HepG2 (cell line): ENCODE data around the gene NAXD. TPM values are rescaled to one million over a fixed set of nuclear protein-coding genes. Genes with fewer than 3 reads are reported as not detected.

Source experiments
- ATAC-seq: fragments of 200-7000 bp; cut with Tn5 transposase; 3 replicates; pipeline ENCODE4 v1.9.1; 2020; ENCODE audit warnings: mild to moderate bottlenecking, moderate library complexity
- BruUV-seq: library from RNA; stranded (reverse); fragments of 400-500 nt; replicated peaks from 2 replicates; lab custom pipeline; 2021; lab: Mats Ljungman, UMichigan
- CTCF ChIA-PET: fragments of 300-600 bp; formaldehyde crosslinking; extraction: SDS; loops from one replicate; lab custom pipeline; 2021; ENCODE audit warnings: low total read pairs, inconsistent platforms, low intra/inter-chr PET ratio; lab: Yijun Ruan, JAX
- POLR2A ChIA-PET: fragments of 350-600 bp; sonication (Branson Sonifier 250); formaldehyde crosslinking; loops from one replicate; lab custom pipeline; 2020; ENCODE audit warnings: antibody characterized with exemption, inconsistent platforms; lab: Yijun Ruan, JAX
- DNase-seq: peaks from one replicate; pipeline ENCODE4 v3.0.0-alpha.2; 2015; ENCODE audit warnings: low spot score
- FAIRE-seq: peaks from 3 replicates; lab custom pipeline; 2011; peaks lifted over from hg19 to GRCh38; lab: Jason Lieb, UNC
- H2AFZ ChIP-seq: one replicate; pipeline ENCODE4 v1.6.1; 2011; ENCODE audit warnings: low read length, inconsistent platforms
- H3K27ac ChIP-seq: fragments of 300-600 bp; 3 replicates; pipeline ENCODE4 v1.8.0; 2011; ENCODE audit warnings: mixed run types, mild to moderate bottlenecking, mixed read lengths, low read length, inconsistent platforms; ENCODE audit not compliant: insufficient read depth; ENCODE audit errors: extremely low read length
- H3K27me3 ChIP-seq, 2 experiments: fragments of 200-600 bp in 1 of 2; 2 replicates in 1 of 2; 3 replicates in 1 of 2; pipeline versions ENCODE4 v1.6.0 to v1.8.0; 2011; ENCODE audit warnings: low read length in 2 of 2, mild to moderate bottlenecking in 2 of 2, moderate library complexity in 2 of 2, inconsistent platforms in 1 of 2; ENCODE audit not compliant: insufficient read depth in 2 of 2, control insufficient read depth in 1 of 2
- H3K36me3 ChIP-seq, 2 experiments: fragments of 200-600 bp in 1 of 2; replicated peaks in 1 of 2; 2 replicates in 1 of 2; 3 replicates in 1 of 2; pipeline versions ENCODE4 v1.5.1 to v1.8.0; 2011; ENCODE audit warnings: low read length in 2 of 2, inconsistent platforms in 1 of 2; ENCODE audit not compliant: insufficient read depth in 2 of 2, control insufficient read depth in 1 of 2
- H3K4me1 ChIP-seq: 2 replicates; pipeline ENCODE4 v1.5.1; 2012; ENCODE audit warnings: low read length, inconsistent platforms; ENCODE audit not compliant: insufficient read depth
- H3K4me2 ChIP-seq: 2 replicates; pipeline ENCODE4 v1.6.0; 2011; ENCODE audit warnings: low read depth, low read length, inconsistent platforms
- H3K4me3 ChIP-seq, 3 experiments: fragments of 200-600 bp in 1 of 3; sonication (generic), shearing (Covaris generic) in 1 of 3; replicated peaks in 1 of 3; 2 replicates each; pipeline ENCODE4 v1.5.1; 2011 to 2016; ENCODE audit warnings: low read length in 3 of 3, inconsistent platforms in 2 of 3, low read depth in 2 of 3, mild to moderate bottlenecking in 2 of 3, control low read depth in 1 of 3, mixed read lengths in 1 of 3; ENCODE audit not compliant: insufficient read depth in 1 of 3
- H3K79me2 ChIP-seq: one replicate; pipeline ENCODE4 v1.6.1; 2011; ENCODE audit warnings: low read length, inconsistent platforms; ENCODE audit not compliant: insufficient read depth
- H3K9ac ChIP-seq: 2 replicates; pipeline ENCODE4 v1.6.0; 2011; ENCODE audit warnings: mild to moderate bottlenecking, low read depth, low read length, inconsistent platforms; ENCODE audit not compliant: insufficient read depth
- H3K9me3 ChIP-seq: 2 replicates; pipeline ENCODE4 v1.5.1; 2012; ENCODE audit warnings: mild to moderate bottlenecking, low read length
- H4K20me1 ChIP-seq: 2 replicates; pipeline ENCODE4 v1.6.0; 2011; ENCODE audit warnings: inconsistent platforms, mild to moderate bottlenecking, low read length, moderate library complexity; ENCODE audit not compliant: insufficient read depth
- AHR ChIP-seq: IDR thresholded peaks from 2 replicates; pipeline ENCODE4 v1.6.1; 2018; ENCODE audit warnings: missing genetic modification reagents, missing compliant biosample characterization
- ASH2L ChIP-seq: fragments of 300-600, 200-600 bp; sonication (generic); IDR thresholded peaks from 2 replicates; pipeline ENCODE4 v1.7.0; 2017; ENCODE audit warnings: low read depth, mild to moderate bottlenecking, moderate library complexity, mixed read lengths, low read length; ENCODE audit not compliant: insufficient read length
- CEBPB ChIP-seq: IDR thresholded peaks from 2 replicates; pipeline ENCODE4 v1.6.1; 2011; ENCODE audit warnings: low read depth, low read length, improper control_type of control experiment, borderline replicate concordance
- EEA1 ChIP-seq: sonication (generic); formaldehyde crosslinking; IDR thresholded peaks from 2 replicates; pipeline ENCODE4 v1.5.1; 2020; ENCODE audit warnings: mild to moderate bottlenecking, missing genetic modification reagents, borderline replicate concordance
- FOXA1 ChIP-seq, 2 experiments: fragments of 450-650 bp in 1 of 2; sonication (generic) in 1 of 2; formaldehyde crosslinking in 1 of 2; IDR thresholded peaks; 2 replicates each; pipeline versions ENCODE4 v1.4.0 to v1.6.1; 2016 to 2020; ENCODE audit warnings: missing genetic modification reagents in 1 of 2
- FOXA3 ChIP-seq: IDR thresholded peaks from 2 replicates; pipeline ENCODE4 v1.6.1; 2016; ENCODE audit warnings: missing genetic modification reagents, missing compliant biosample characterization
- PBX2 ChIP-seq: IDR thresholded peaks from 2 replicates; pipeline ENCODE4 v1.6.1; 2016; ENCODE audit warnings: control low read depth
- RFX1 ChIP-seq: fragments of 450-650 bp; IDR thresholded peaks from 2 replicates; pipeline ENCODE4 v1.6.1; 2017
- SOX13 ChIP-seq, 3 experiments: fragments of 450-650 bp in 1 of 3; sonication (generic) in 1 of 3; formaldehyde crosslinking in 1 of 3; IDR thresholded peaks in 2 of 3; conservative IDR thresholded peaks in 1 of 3; 2 replicates each; pipeline versions ENCODE4 v1.5.0 to v1.6.1; 2016 to 2020; ENCODE audit warnings: antibody characterized with exemption in 1 of 3, mild to moderate bottlenecking in 1 of 3, missing compliant biosample characterization in 1 of 3, missing genetic modification reagents in 1 of 3, moderate library complexity in 1 of 3
- SP4 ChIP-seq: sonication (generic); formaldehyde crosslinking; IDR thresholded peaks from 2 replicates; pipeline ENCODE4 v1.8.1; 2023; ENCODE audit warnings: mild to moderate bottlenecking, missing genetic modification reagents
- TBX2 ChIP-seq: sonication (generic); formaldehyde crosslinking; IDR thresholded peaks from 2 replicates; pipeline ENCODE4 v1.5.0; 2020; ENCODE audit warnings: missing genetic modification reagents, mild to moderate bottlenecking, borderline replicate concordance
- THYN1 ChIP-seq: sonication (generic); formaldehyde crosslinking; IDR thresholded peaks from 2 replicates; pipeline ENCODE4 v1.8.1; 2023; ENCODE audit warnings: low read depth, mild to moderate bottlenecking, moderate library complexity, missing genetic modification reagents, borderline replicate concordance
- XRCC5 ChIP-seq: fragments of 200-400 bp; formaldehyde crosslinking; optimal IDR thresholded peaks from 2 replicates; pipeline ENCODE3; 2017; ENCODE audit warnings: mild to moderate bottlenecking, low read length
- ZBTB21 ChIP-seq: sonication (generic); formaldehyde crosslinking; IDR thresholded peaks from 2 replicates; pipeline ENCODE4 v1.4.0; 2020; ENCODE audit warnings: missing genetic modification reagents
- ZKSCAN1 ChIP-seq: fragments of 150-350 bp; IDR thresholded peaks from 2 replicates; pipeline ENCODE4 v1.6.1; 2014; ENCODE audit warnings: low read length
- ZNF235 ChIP-seq: sonication (generic); formaldehyde crosslinking; IDR thresholded peaks from 2 replicates; pipeline ENCODE4 v1.8.1; 2023; ENCODE audit warnings: mild to moderate bottlenecking, missing genetic modification reagents, borderline replicate concordance
- ZNF263 ChIP-seq: sonication (generic); formaldehyde crosslinking; IDR thresholded peaks from 2 replicates; pipeline ENCODE4 v1.4.0; 2020; ENCODE audit warnings: missing genetic modification reagents
- WGBS: methylation state at CpG from one replicate; pipeline ENCODE4 v1.1.6; 2017; ENCODE audit warnings: low lambda C conversion rate; 5-methylcytosine and 5-hydroxymethylcytosine counted together
- in situ Hi-C: cut with HindIII; loops from 2 replicates; pipeline ENCODE4 v1.10.0; 2017; ENCODE audit warnings: low pct_unique_long_range_greater_than_20kb; ENCODE audit not compliant: extremely low pct_ligation_motif_present
- intact Hi-C: fragments of 100-400 bp; cut with micrococcal nuclease; formaldehyde crosslinking; loops from one replicate; pipeline ENCODE4 v1.10.0; 2022; ENCODE audit not compliant: unreplicated experiment
- polyA plus RNA-seq, 8 experiments: library from polyadenylated mRNA; depleted of rRNA in 3 of 8; stranded (reverse) in 7 of 8; unstranded in 1 of 8; fragments of >200 nt; fragmentation: Illumina TruSeq in 4 of 8; extraction: Trizol in 4 of 8; gene quantifications; 2 replicates each; pipeline versions ENCODE4 v1.2.1 to v1.2.3, GENCODE V29; 2011 to 2016; ENCODE audit warnings: low read depth in 4 of 8, missing spikeins in 1 of 8, mixed read lengths in 1 of 8; ENCODE audit not compliant: insufficient read depth in 1 of 8
- total RNA-seq, 5 experiments: library from RNA; depleted of rRNA; stranded (reverse); fragments of >200 nt; fragmentation: Illumina TruSeq; extraction: Trizol; gene quantifications; 2 replicates each; pipeline ENCODE4 v1.2.3, GENCODE V29; 2016; ENCODE audit warnings: low read depth in 1 of 5

NAXD gene
- total and polyA plus RNA-seq, 2 of the 13 experiments (the other 11 are each of a cell fraction or from before 2014, with no cell fraction given) = 19.0 to 23.2 TPM

- TF ChIP-seq SP4 = peak; percentile 58; the same call in 1 of the 2 replicates
- TF ChIP-seq ZNF263 (CRISPR knock-in tag) = 0 out of 2 replicates have a peak, but pooled peaks have one; percentile 28
- no peak for TF ChIP-seq EEA1
- TF ChIP-seq, all 625 proteins: peak for 21
These were observed 1.1 kb downstream of the NAXD start (continued) for GRCh38 chr13:110616103-110617101.

- Histone ChIP-seq H3K36me3 (peaks cover 0 to 5% of the 10 kb centered on the region in 2 experiments; a peak in 2 of 5 replicates), H3K27ac (peak overlapping the region; percentile 83), H3K9me3 (no peaks in the 10 kb centered on the region), H2AFZ (no peak overlapping the region), H3K79me2 (peaks cover 65% of the 10 kb centered on the region), H3K4me1 (peaks cover 51% of the 10 kb centered on the region), H3K9ac (peak overlapping the region; percentile 93; the same call in 1 of the 2 replicates), H3K4me2 (peak overlapping the region; percentile 94), H3K4me3 (peak overlapping the region in 2 of 3 experiments; percentile 97; a peak in 3 of 6 replicates), H4K20me1 (peaks cover 32% of the 10 kb centered on the region), H3K27me3 (no peaks in the 10 kb centered on the region; a peak in 1 of 5 replicates)
- ChIA-PET POLR2A (no interaction called here), CTCF (no interaction called here)
- in situ Hi-C loops (no loop called here), intact Hi-C loops (loop anchor here (2.0 to 5.0 kb wide), 3 partner anchors 55 to 160 kb away; no protein-coding TSS in a partner anchor)
- BruUV-seq = no TSS peak
- peak; percentile 46 for FAIRE-seq
- WGBS = 53% methylated on average over 8 of the region's 8 CpGs
- ATAC-seq = no peak
- DNase-seq = peak; percentile 43
- TF ChIP-seq THYN1 (no peak), ZNF235 (CRISPR knock-in tag) (no peak), FOXA3 (CRISPR knock-in tag) (0 out of 2 replicates have a peak, but pooled peaks have one; percentile 24), ZKSCAN1 (peak; percentile 22; the same call in 1 of the 2 replicates), ZBTB21 (CRISPR knock-in tag) (peak; percentile 45; the same call in 1 of the 2 replicates), RFX1 (no peak), AHR (CRISPR knock-in tag) (no peak), SOX13 (IDR thresholded peaks at IDR 0.05) (no peak), SOX13 (CRISPR knock-in tag; conservative IDR thresholded peaks at IDR 0.05 in 1 of 2, IDR thresholded peaks at IDR 0.05 in 1 of 2) (peak in 1 of 2 experiments; percentile 10; a peak in 1 of 4 replicates), FOXA1 (IDR thresholded peaks at IDR 0.05) (no peak), FOXA1 (CRISPR knock-in tag; IDR thresholded peaks at IDR 0.05) (peak; percentile 34; the same call in 1 of the 2 replicates), CEBPB (peak; percentile 33; the same call in 1 of the 2 replicates), TBX2 (CRISPR knock-in tag) (no peak), ASH2L (peak; percentile 3), PBX2 (CRISPR knock-in tag) (no peak), XRCC5 (no peak)
These were observed 2.2 kb downstream of the NAXD start for GRCh38 chr13:110617321-110618072.
